Measurements from ENCODE around the gene TMEM141.

GRCh38 chr9:136799079-136799853 is 8.1 kb downstream of the TMEM141 start:
- TF ChIP-seq EZH2phosphoT487 (IDR thresholded peaks at IDR 0.05; ENCODE audit: borderline replicate concordance, low read depth, low read length) = no peak
- no peak for TF ChIP-seq CTCF (conservative IDR thresholded peaks at IDR 0.05; ENCODE audit: low read length)
